GM12872 (cell line): ENCODE measurements around the gene STKLD1.

Source experiments
- TF ChIP-seq, protein P1 (sequence below): IDR thresholded peaks from 3 replicates; pipeline ENCODE4 v1.5.1; 2011; ENCODE audit warnings: low read depth, mild to moderate bottlenecking, low read length, moderate library complexity; ENCODE audit not compliant: insufficient read depth

STKLD1 gene

DNA sequence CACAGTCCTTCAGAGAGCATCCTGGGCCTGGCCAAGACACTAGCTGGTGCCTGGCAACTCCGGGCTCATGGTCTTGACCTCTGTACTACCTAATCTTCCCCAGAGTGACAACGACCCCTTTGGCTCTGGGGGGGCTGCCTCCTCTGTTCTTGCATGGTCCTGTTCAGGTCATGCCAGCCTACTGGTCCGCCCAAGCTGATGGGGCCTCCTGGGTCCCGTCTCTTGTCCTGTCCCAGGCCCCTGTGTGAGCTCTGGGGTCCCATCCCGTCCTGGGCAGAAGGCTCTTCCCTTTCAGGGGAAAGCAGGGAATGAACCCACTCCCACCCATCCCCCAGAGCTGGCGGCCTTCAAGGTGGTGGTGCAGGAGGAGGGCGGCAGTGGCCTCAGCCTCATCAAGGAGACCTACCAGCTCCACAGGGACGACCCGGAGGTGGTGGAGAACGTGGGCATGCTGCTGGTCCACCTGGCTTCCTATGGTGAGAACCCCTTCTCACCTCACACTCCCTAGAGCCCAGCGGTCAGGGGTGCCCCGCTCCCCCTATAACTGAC is 28.4 kb downstream of the STKLD1 start:
- TF ChIP-seq, protein P1, sequence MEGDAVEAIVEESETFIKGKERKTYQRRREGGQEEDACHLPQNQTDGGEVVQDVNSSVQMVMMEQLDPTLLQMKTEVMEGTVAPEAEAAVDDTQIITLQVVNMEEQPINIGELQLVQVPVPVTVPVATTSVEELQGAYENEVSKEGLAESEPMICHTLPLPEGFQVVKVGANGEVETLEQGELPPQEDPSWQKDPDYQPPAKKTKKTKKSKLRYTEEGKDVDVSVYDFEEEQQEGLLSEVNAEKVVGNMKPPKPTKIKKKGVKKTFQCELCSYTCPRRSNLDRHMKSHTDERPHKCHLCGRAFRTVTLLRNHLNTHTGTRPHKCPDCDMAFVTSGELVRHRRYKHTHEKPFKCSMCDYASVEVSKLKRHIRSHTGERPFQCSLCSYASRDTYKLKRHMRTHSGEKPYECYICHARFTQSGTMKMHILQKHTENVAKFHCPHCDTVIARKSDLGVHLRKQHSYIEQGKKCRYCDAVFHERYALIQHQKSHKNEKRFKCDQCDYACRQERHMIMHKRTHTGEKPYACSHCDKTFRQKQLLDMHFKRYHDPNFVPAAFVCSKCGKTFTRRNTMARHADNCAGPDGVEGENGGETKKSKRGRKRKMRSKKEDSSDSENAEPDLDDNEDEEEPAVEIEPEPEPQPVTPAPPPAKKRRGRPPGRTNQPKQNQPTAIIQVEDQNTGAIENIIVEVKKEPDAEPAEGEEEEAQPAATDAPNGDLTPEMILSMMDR: no peak

DNA sequence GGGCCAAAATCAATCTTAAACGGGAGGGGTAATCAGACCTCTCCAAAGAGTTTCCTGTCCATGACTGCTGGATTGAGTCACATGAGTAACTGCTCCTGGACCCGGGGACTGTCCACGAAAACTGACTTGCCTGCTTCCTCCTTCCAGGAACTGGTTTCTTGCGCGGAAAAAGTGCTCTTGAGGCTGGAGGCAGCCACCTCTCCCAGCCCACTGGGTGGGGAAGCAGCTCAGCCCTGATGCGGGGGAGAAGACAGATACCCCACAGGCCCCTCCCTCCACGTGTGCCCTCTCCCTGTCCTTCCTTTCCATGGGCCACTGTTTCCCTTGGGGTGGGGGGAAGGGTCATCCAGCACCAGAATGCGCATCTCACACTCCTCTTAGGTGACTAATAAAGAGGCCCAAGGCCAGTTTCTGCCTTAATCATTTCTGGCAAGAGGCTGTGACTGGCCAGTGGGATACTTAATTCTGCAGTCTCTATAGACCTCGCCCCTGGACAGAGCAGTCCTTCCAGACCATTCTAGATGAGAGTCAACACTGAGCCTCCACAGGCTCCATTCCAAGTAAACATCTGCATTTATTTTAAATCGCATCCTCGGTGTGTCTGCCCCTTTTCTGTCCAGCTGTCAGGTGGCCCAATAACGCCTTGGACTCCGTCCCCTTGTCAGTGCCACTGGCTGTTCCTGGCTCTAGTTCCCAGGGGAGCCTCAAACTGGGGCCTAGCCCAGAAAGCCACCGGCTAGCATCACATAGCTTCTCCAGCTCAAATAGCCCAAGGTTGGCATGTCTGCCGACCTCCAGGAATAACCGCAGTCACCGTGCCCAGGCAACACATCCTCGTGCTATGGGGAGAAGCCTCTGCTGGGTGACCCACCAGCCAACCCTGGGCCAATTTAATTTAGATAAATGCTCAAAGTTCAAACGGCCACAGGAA is 29.6 kb downstream of the STKLD1 start:
- TF ChIP-seq, protein P1: no peak

DNA sequence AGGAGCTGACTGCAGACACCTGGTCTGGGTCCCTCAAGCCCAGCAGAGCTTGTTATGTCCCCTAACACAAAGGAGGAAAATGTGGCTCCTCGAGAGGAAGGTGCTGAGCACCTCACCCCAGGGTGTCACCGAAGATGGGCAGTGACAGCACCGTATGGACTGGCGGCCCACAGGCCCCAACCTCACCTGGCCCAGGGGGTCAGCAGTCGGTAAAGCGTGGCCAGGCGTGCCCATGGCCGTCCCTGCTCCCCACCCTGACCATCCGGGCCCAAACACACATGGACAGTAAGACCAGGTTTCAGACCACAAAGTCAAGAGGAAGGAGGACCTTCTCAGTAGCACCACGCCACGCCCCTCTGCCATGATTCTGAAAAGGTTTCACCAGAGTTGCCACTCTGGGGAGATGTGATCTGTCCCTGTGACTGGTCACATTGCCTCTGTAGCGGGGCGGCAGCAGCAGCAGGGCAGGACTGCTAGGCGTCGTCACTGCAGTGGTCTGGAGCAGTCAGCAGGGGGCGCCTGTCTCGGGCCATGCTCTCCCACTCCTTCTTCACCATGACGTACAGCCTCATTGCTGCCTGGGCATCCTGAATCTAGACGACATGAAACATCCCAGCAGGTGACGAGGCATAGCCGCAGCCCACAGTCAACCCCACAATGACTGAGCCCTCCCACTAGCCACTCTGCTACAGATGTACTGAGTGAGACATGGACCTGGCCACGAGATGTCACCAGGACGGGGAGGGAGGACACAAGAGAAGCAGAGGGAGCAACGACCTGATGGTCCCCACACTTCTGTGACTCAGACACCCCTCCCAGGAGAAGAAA is 30.5 kb downstream of the STKLD1 start:
- TF ChIP-seq, protein P1: peak; percentile 98

DNA sequence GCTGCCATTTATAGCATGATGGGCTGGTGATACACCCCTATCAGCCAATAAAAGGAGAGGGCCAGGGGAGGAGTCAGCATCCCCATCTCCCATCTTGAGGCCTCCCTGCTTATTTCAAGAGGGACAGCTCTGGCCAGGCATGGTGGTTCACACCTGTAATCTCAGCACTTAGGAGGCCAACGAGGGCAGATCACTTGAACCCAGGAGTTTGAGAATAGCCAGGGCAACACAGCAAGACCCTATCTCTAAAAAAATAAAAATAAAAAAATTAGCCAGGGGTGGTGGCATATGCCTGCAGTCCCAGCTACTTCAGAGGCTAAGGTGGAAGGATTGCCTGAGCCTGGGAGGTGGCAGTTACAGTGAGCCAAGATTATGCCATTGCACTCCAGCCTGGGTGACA is 31.9 kb downstream of the STKLD1 start:
- TF ChIP-seq, protein P1: no peak

DNA sequence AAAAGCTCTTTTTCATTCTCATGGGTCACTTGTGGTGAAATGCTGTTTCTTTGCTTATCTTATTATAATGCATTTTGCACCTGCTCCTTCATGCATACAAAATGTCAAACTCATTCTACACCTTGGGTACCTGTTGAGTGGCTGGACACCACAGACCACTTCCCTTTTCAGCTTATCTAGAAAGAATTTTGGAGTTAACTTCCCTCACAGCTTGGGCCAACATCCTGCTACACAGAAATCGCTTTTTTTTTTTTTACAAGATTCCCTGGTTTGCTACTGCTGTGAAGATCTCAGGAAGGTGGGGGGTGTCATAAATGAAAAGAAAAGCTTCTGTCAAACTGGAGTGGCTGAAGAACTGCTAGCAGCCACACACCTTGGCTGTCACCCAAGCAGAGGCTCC is 39.0 kb downstream of the STKLD1 start:
- TF ChIP-seq, protein P1: no peak

DNA sequence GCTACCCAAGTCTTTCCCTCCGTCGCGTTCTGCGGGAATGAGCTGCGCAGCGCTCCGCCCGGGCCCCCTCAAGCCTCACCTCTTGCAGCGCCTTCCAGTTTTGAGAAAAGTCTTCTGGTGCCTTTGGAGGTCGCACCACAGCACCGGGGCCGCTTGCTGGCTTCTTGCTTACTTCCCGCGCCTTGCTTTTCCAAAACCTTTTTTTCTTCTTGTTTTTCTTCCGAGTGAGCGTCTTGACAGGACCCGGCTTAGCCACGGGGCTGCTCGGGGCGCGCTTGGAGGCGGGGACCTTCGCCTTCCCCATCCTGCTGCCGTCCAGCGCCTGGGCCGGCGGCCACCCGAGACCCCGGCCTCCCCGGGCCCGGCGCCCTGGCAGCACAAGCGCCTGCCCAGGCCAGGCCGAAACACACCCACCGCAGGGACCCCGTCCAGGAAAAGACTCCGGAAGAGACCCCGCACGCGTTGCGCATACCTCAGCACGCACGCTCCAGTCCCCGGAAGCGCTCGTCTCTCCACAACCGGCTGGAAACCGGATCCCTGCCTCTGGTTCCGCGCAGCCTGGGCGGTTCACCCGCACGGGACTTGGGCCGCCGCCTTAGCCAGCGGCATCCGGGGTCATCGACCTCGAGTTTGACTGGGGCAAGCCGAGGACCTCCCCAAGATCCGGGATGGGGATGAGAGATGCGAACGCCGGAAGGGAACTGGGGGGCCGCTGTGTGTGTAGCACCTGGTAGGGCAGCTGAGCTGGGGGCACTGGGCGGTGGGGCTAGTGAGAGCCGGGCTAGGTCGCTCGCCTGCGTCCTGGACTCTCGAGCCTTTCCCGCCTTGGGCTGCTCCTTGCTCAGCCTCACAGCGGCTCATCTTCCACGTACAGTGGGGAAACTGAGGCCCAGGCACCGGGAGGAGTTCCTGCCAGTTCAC is 41.6 kb downstream of the STKLD1 start, which contains the start of gene REXO4:
REXO4 (minus strand) TSS at position 470 of the 921 bp plus-strand sequence; CDS start at position 304, 166 bp downstream.
- TF ChIP-seq, protein P1: no peak
